Neural crest cell (in vitro differentiated cells): ENCODE data around the gene GPR37. TPM values are rescaled to one million over a fixed set of nuclear protein-coding genes. Genes with fewer than 3 reads are reported as not detected.

ENCODE experiments used
- DNase-seq: peaks from one replicate; pipeline ENCODE4 v3.0.0; 2021; ENCODE audit warnings: low read depth, mixed read lengths, low spot score
- H3K27ac Mint-ChIP-seq: one replicate; pipeline ENCODE4 v1.8.0; 2021; ENCODE audit warnings: mild to moderate bottlenecking, mixed read lengths; ENCODE audit not compliant: unreplicated experiment
- H3K27me3 Mint-ChIP-seq: 2 replicates; pipeline ENCODE4 v1.8.0; 2021; ENCODE audit warnings: low read depth, mild to moderate bottlenecking, mixed read lengths
- H3K36me3 Mint-ChIP-seq: 2 replicates; pipeline ENCODE4 v1.8.0; 2021; ENCODE audit warnings: low read depth, mild to moderate bottlenecking, mixed read lengths
- H3K4me1 Mint-ChIP-seq: 2 replicates; pipeline ENCODE4 v1.8.0; 2021; ENCODE audit warnings: mixed read lengths
- H3K4me3 Mint-ChIP-seq: one replicate; pipeline ENCODE4 v1.8.0; 2021; ENCODE audit warnings: mild to moderate bottlenecking, mixed read lengths
- H3K9me3 Mint-ChIP-seq: 2 replicates; pipeline ENCODE4 v1.8.0; 2021; ENCODE audit warnings: mixed read lengths
- CTCF ChIP-seq: fragments of 200-600 bp; sonication (generic); conservative IDR thresholded peaks from 2 replicates; pipeline ENCODE4 v1.5.0; 2021; ENCODE audit warnings: antibody characterized with exemption, mild to moderate bottlenecking
- long read RNA-seq: library from polyadenylated mRNA; unstranded; transcript quantifications from one replicate; pipeline ENCODE4 v2.0.0, GENCODE V29; 2020
- total RNA-seq: library from RNA; stranded (reverse); gene quantifications from 2 replicates; pipeline ENCODE4 v1.2.1, GENCODE V29; 2021

The GPR37 gene
- total RNA-seq = 4.9 and 6.0 TPM in 2 replicates
- long read RNA-seq, transcript GPR37-201 (2 exons, 3,021 nt) = major isoform, 5 of 5 reads
- long read RNA-seq, partial matches to known transcripts = 0 of 5 reads
- long read RNA-seq, other reads (novel, unspliced or antisense) = 0 of 5 reads

- Mint-ChIP-seq H3K27ac (no peak within 1 kb of the TSS), H3K9me3 (no peaks in the 10 kb centered on the region)
Observed at GRCh38 chr7:124765401-124766352, at the start of gene GPR37. Gene GPR37, minus strand, starts transcription at chr7:124765792. Its CDS starts 816 bp downstream, at chr7:124764976.

GRCh38 chr7:124813994-124814798 is 48.6 kb upstream of the GPR37 start:
- Mint-ChIP-seq H3K4me1 (peaks cover 18% of the 10 kb centered on the region), H3K9me3 (peaks cover 9% of the 10 kb centered on the region), H3K27ac (no peak overlapping the region), H3K36me3 (peaks cover 4% of the 10 kb centered on the region), H3K27me3 (no peaks in the 10 kb centered on the region), H3K4me3 (no peak overlapping the region)
- TF ChIP-seq CTCF = no peak
- no peak for DNase-seq

More at GRCh38 chr7:124765401-124766352, at the start of gene GPR37:
- peaks cover 27% of the 10 kb centered on the region for H3K4me1 Mint-ChIP-seq
- peaks cover 7% of the 10 kb centered on the region for H3K36me3 Mint-ChIP-seq
- TF ChIP-seq CTCF = no peak
- peak; percentile 59 for DNase-seq
- peaks cover 35% of the 10 kb centered on the region for H3K27me3 Mint-ChIP-seq
- peak within 1 kb of the TSS; percentile 95 for H3K4me3 Mint-ChIP-seq

GRCh38 chr7:124812764-124813163 is 47.2 kb upstream of the GPR37 start:
- Mint-ChIP-seq H3K4me3 (no peak overlapping the region), H3K27me3 (no peaks in the 10 kb centered on the region), H3K27ac (no peak overlapping the region), H3K9me3 (peaks cover 9% of the 10 kb centered on the region), H3K36me3 (peaks cover 4% of the 10 kb centered on the region), H3K4me1 (peaks cover 18% of the 10 kb centered on the region)
- TF ChIP-seq CTCF = no peak
- DNase-seq = no peak

GRCh38 chr7:124811341-124811740 is 45.7 kb upstream of the GPR37 start:
- H3K27ac Mint-ChIP-seq = peak overlapping the region; percentile 36
- TF ChIP-seq CTCF = no peak
- DNase-seq = no peak
- H3K36me3 Mint-ChIP-seq = no peaks in the 10 kb centered on the region
- no peak overlapping the region for H3K4me3 Mint-ChIP-seq
- H3K4me1 Mint-ChIP-seq = peaks cover 18% of the 10 kb centered on the region
- peaks cover 4% of the 10 kb centered on the region for H3K9me3 Mint-ChIP-seq
- no peaks in the 10 kb centered on the region for H3K27me3 Mint-ChIP-seq

GRCh38 chr7:124810605-124811004 is 45.0 kb upstream of the GPR37 start:
- TF ChIP-seq CTCF = no peak
- Mint-ChIP-seq H3K27ac (peak overlapping the region; percentile 38), H3K9me3 (peaks cover 4% of the 10 kb centered on the region), H3K27me3 (no peaks in the 10 kb centered on the region), H3K4me1 (peaks cover 18% of the 10 kb centered on the region), H3K36me3 (no peaks in the 10 kb centered on the region), H3K4me3 (no peak overlapping the region)
- DNase-seq = no peak
